Hepatocyte (in vitro differentiated cells): ENCODE results near the gene PAX5.

Source experiments
- EZH2 ChIP-seq: fragments of 200-600 bp; sonication (generic); IDR thresholded peaks from 2 replicates; pipeline ENCODE4 v1.6.1; 2016; ENCODE audit warnings: antibody characterized with exemption, mild to moderate bottlenecking, borderline replicate concordance
- TF ChIP-seq, protein P1 (sequence below): fragments of 200-600 bp; sonication (generic); IDR thresholded peaks from 2 replicates; pipeline ENCODE4 v1.5.1; 2016; ENCODE audit warnings: antibody characterized with exemption, mild to moderate bottlenecking; ENCODE audit not compliant: poor library complexity

DNA sequence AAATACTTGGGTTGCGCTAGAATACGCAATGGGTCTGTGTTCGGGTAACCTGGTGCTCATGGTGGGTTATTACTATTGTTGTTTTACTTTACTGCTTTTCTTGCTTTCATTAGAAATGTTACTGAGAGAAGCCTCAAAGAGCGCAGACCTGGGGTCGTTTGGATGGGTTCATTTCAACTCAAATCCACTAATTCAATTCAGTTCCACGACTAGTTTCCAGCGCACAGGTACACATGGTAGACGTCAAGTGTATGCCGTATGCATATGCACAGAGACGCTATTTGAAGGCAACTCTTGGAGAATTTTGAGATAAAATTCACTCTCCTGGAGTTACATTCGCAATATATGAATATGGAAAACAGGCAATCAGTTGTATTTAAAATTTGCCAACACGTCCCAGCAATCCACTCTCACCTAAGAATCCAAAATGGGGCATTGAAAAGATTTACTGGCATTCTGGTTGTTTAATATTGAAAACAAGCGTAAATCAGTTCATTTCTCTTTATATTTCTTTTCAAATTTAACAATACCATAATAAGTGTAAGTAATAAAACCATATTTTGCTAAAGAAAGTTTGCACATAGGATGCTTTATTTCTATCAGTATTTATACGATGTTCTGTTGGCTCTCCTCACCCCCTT, 4.4 kb upstream of the PAX5 start:
- TF ChIP-seq, protein P1, sequence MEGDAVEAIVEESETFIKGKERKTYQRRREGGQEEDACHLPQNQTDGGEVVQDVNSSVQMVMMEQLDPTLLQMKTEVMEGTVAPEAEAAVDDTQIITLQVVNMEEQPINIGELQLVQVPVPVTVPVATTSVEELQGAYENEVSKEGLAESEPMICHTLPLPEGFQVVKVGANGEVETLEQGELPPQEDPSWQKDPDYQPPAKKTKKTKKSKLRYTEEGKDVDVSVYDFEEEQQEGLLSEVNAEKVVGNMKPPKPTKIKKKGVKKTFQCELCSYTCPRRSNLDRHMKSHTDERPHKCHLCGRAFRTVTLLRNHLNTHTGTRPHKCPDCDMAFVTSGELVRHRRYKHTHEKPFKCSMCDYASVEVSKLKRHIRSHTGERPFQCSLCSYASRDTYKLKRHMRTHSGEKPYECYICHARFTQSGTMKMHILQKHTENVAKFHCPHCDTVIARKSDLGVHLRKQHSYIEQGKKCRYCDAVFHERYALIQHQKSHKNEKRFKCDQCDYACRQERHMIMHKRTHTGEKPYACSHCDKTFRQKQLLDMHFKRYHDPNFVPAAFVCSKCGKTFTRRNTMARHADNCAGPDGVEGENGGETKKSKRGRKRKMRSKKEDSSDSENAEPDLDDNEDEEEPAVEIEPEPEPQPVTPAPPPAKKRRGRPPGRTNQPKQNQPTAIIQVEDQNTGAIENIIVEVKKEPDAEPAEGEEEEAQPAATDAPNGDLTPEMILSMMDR = no peak
- peak; percentile 37 for TF ChIP-seq EZH2
